GM19463 (cell line): ENCODE results near the gene ATP1B1.

Experiments used
- ATAC-seq: cut with Tn5 transposase; IDR thresholded peaks from one replicate; pipeline ENCODE4 v1.9.1; 2021; ENCODE audit warnings: mild to moderate bottlenecking, moderate library complexity; ENCODE audit not compliant: unreplicated experiment

Gene ATP1B1

DNA sequence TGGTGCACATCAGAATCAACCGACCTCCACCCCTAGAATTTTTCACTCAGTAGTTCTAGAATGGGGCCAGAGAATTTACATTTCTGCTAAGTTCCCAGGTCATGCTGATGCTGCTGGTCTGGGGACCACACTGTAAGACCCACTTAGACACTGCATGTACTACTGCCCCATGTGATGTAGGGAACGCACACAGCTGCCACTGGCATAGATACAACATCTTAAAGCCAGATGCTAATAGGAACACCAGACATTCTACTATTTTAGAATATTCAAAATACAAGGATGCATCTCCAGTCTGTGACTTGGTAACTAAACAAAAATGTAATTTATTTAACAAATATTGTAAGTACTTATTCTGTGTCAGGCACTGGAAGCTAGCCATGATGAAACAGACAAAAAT, 14.1 kb upstream of the ATP1B1 start:
- no peak for ATAC-seq

DNA sequence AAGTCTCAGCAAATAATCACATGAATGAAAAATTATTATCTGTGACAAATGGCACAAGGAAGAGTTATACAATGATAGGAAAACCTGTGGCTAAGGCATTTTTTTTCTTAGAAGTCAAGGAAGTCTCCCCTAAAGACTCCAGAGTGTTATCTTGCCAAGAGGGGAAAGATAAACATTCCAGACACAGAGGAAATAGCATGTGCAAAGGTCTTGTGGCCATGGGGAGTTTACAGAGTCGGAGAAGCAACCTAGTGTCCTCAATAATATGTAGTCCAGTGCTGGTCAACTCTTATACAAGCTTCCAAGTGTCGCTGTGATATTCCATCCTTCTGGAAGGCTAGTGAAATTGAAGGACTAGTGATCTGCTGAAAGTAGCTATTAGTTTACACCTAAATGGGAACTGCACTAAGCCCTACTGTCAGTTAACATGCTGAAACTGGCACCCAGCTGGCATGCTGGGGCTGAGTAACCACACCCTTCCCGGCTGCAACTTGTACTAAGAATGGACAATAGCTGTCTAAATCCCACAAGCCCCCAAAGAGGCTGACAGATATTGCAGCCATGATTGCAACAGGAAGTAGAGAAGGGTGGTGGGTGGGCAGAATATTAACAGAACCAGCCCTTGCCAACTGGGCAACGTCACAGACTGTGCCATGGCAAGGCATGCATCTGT, 11.5 kb upstream of the ATP1B1 start:
- no peak for ATAC-seq

DNA sequence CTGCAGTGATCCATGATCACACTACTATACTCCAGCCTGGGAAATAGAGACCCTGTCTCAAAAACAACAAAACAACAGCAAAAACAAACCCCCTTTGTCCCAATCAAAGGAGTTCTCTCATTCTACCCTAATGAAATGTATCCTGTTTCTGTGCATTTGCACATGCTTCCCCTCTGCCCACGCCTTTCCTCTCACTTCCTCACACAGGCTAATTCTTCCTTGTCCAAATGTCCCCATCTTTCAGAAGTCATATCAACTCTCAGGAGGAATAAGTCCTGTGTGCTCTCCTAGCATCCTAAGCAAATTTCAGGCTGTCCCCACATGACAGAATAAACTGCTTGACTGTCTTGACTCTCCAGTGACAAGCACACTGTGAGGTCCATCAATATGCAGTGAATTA, 8.1 kb upstream of the ATP1B1 start:
- ATAC-seq, result no peak

DNA sequence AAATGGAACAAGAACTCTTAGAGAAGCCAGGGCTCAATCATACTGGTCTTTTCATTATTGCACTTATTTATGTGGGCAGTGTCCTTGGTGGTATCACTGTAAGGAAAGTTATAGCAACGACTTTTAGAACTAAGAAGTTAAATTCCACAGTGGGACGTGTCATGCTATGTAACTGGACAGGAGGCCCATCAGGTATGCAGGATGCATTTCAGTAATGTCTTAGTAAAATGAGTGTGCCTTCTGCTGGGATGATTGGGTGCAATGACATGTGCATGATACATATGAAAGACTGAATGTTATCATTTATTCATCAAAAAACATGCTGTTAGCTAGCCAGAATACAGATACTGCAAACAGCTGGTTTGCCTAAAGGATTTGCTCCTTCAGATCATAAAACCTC, 6.9 kb upstream of the ATP1B1 start:
- ATAC-seq, result no peak

DNA sequence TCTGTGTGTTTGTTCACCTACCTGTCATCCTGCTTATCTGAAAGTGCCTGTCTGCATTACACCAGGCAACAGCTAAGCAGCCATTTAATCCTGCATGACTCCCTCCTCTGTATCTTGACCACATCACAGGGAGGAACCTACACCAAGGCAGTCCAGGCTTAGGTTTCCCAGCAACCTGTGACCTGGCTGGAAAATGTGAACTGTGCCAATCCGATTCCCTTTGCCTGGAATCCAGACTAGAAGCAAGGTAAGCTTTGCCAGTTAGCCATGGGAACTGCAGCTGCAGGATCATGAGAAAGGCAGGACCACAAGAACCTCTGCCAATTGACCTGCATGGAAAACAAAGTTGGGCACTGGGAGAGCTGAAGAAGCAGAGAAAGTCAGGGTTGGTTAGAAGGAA, 6.3 kb upstream of the ATP1B1 start:
- ATAC-seq, result no peak

DNA sequence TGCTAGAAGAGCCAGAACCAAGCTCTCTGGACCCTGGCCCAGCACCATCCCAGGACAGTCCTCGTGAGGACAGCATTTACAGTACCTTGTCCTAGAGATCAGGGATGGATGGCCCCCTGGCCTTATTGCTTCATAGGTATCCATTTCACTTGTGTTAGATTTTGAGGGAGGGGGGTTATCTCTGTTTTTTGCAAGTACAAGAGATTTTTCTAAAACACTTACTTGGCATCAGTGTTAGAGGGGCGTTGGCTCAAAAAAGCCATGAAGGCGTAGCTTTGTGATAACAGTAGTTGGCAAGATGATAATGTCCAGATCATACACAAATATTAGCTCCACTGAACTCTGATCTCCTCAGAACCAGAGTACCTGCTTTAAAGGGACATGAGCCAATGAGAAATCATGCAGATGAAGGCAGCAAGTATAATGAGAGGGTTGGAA, 5.8 kb upstream of the ATP1B1 start:
- ATAC-seq, result no peak

DNA sequence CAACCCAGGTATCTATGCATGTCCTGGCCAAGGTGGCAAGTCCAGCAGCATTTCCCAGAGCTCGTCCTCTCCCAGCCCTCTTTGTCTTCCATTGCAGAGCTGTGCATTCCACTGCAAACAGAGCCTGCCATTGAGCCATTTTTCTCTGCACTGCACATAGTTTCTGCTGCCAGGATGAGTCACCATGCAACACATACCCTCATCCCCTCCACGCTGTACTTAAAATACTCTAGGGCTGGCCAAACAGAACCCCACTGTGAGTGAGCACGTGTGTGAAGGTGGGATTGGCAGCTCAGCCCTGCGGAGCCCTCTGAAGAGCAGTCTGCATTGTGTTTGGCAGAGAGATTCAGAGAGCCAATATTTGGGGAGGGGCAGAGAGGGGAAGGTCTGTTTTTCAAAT, 3.9 kb upstream of the ATP1B1 start:
- no peak for ATAC-seq

DNA sequence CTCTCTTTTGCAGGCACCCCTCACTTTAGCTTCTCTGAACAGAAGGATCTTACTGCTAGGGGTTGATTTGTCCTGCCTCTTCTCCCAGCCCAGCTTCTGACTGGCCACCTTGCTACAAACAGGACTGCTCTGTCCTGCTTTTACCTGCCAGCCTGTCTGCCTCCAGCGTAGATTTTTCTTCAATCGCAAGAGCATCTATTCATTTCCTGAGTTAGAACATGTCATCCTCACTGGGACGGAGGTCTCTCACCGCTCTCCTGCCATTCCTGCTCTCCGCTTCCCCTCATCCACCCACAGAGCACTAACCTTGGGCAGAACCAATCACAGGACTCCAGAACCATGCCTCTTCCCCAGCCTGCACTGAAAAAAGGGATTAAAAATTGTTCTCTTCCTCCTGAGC, 3.5 kb upstream of the ATP1B1 start:
- no peak for ATAC-seq

DNA sequence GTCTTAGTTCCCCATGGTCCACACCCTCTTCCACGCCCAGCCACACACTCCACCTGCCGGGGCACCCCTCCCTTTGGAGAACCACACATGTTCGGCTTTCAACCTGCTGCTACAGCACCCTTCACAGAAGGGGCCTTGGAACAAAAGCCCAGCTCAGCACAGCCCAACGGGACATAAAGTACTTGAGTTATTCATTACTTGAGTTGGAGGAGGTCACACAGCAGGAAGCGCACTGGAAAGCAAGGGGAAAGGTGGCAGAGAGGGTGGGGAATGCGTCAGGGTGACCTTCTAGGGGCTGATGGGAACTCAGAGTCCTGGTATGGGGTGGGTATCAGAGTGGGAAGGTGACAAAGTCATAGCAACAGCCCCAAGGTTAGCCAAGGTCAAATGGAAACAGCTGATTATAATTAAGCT, 3.0 kb upstream of the ATP1B1 start:
- no peak for ATAC-seq

DNA sequence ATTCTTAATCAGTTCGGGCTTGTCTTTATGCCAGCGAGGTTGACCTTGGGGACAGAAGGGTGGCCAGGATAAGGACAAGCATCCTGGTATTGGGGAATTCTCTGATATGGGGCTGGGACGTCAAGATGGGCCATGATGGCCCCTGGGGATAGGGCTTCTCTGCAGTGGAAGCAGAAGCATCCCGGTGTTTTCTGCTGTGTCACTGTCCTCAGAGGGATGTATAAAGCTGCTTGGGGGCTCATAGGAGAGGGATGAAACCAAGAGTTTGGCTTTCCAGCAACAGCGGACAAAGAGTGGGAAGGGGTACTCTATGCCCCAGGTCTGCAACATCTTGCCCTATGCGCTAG, 1.4 kb upstream of the ATP1B1 start:
- ATAC-seq, result no peak

DNA sequence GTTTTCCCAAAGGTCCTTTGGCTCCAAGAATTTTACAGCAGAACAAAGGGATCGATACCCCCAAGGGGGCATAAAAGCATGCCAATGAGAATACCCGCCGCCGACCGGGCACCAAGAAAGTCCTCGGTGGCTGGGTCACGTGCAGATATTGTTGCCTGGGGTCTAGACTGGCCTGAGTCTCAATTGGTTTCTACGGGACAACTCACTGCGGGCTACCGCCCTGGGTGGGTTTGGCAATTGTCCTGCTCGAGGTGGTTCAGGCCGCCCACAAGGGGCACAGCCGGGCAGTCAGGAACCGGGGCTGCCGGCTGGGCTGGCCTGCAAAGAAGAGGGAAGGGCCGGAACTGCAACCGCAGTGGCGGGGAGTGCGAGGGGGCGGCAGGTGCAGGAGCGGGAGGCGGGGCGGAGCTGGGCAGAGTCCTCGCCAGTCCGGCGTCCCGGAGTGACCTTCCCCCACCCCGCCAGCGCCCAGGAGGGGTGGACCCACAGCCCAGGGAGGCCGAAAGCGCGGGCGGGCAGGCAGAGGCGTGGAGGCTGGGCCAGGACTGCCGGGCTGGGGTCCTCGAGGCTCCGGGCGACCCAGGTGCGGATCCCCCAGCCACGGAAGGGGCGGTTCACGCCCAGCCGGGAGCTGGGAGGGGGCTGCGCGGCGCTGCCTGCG, 926 bp upstream of the ATP1B1 start:
- peak; percentile 34 for ATAC-seq

DNA sequence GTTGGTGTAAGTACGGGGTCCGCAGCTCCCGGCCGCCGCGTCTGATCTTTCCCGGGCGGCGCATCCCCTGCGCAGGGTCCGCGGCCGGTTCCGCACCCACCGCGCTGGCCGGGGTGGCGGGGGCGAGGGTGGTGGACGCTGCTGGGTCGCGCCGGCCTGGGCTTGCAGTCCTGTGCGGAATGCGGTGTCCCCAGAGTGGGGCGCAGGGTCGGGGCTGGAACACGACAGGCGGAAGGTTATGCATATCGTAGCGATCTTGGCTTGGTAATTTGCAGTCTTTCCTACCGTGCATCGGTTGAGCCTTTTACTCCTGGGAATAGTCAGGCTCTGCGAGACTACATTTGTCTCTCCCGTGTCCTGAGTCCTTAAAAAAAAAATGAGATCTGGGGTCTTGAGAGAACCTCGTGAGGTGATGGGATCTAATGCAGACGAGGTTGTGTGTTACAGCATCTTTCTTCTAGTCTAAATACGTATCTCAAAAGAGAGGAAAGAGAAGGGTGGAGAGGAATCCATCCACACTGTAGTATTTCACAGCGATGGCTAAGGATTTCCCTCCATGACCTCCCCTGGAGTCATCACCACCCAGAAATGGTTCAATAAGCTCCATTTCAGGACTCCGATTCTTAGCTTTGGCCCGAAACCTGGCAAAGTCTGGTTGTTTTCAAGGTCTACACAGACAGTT, 572 bp downstream of the ATP1B1 start:
- ATAC-seq, result no peak

DNA sequence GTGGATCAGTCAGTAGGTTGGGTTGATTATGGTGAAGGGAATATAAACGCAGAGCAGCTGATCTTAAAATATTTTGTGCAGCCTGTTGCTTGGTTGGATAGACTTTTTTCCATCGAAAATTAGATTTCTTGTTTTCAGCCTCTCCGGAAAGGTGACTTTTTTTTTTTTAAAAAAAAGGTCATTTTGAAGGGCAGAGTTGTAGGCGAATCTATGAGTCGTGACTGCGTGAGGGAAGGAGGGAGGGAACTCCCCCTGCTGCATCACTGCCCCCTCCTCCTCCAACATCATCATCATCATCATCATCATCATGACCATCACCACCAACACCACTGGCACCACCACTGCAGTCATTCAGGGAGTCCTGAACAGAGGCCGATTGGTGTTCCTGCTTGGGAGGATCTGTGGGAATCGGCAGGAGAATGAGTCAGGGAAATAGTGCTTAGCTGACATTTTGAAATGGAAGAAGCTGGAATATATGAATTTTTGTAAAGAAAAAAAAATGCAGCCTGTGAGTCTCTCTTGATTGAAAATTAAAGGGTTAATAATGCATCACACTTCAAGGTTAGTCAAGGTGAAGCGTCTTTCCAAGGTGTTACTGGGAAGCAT, 1.2 kb downstream of the ATP1B1 start:
- ATAC-seq, result no peak

DNA sequence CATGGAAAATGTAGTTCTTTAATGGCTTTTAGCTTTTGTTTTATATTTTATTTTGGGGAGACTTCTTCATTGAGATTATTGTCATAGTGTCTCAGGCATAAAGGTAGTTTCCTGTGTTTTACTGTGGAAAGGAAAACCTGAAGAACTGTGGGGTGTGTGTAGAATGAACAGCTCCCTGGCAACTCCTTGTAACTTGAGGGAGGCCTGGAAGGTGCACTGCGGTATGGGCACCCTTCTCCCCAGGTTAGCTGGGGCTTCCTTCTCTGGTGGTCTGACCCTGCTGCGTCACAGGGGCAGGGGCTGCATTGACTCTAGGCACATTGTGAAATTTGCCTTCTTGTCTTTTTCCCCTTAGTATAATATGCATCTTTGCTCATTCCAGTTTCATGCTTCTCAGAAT, 1.7 kb downstream of the ATP1B1 start:
- no peak for ATAC-seq

DNA sequence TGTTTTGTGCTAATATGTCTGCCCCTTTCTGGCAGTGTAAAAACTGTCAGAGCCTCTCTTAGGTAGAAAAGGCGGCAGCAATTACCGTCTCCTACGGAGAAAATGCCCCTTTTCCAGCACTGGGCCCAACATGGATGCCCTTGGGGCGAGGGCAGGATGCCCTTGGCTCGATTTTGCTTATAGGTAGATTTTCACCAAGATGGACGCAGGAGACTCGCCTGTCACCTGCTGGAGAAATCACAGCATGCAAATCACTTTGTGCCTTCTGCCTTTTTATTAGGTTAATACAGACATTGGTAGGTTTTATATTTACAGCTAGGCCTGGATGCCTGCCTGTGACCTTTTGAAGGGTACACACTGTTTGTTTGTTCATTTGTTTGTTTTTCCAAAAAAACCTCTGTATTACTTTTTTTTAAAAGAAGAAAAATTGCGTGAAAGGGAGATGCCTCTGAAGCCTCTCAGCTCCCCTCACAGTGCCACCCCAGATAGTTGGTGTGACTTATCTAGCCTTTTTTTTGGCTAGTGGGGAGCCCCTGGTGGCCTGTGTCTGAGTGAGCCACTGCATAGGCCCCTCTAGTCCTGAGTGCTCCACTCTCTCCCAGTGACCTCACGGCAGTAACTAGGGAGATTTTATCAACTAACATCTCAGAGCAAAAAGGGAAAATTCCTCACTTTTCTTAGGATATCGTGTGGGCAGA, 2.5 kb downstream of the ATP1B1 start:
- no peak for ATAC-seq

DNA sequence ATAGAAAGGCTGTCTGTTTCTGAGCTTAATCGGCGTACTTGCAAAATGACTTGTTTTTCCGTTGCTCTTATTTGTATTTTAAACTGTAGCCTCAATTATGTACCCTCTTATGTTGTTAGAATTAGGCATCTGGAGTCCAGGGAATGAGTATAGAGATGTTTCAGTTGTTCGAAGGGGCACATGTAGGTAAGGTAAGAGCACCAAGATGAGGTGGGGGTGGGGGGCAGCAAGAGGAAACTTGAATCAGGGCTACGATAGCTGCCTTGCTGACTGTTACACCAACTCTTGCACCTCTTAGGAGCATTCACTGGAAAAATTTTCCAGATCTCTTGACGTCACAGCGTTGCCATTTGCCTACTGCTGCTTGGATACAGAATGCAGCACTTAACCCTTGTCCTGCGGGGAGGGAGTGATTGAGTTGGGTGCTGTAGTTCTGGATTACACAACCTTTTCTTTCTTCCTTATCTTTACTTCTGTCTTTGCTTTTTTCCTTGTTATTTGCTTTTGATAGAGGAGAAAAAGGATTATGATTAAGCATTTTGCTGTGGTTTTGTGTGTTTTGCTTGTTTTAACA, 3.2 kb downstream of the ATP1B1 start:
- no peak for ATAC-seq

DNA sequence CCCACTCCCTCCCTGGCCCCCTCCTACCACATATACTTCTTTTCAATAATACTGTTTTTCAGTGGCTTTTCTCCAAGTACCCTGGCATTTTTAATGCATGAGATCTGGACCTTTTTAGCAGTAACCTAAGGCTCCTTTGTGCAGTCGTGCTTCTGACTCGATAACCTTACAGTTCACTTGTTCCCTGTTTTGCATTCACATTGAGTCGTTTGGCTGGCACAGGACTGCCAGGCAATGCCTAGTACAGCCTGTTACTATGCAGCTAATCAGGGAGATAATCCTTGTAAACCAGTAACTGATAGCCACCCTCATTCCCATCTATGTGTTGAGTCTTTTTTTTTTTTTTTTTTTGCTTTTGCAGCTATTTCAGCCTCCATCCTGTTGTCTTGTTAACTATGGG, 3.7 kb downstream of the ATP1B1 start:
- no peak for ATAC-seq

DNA sequence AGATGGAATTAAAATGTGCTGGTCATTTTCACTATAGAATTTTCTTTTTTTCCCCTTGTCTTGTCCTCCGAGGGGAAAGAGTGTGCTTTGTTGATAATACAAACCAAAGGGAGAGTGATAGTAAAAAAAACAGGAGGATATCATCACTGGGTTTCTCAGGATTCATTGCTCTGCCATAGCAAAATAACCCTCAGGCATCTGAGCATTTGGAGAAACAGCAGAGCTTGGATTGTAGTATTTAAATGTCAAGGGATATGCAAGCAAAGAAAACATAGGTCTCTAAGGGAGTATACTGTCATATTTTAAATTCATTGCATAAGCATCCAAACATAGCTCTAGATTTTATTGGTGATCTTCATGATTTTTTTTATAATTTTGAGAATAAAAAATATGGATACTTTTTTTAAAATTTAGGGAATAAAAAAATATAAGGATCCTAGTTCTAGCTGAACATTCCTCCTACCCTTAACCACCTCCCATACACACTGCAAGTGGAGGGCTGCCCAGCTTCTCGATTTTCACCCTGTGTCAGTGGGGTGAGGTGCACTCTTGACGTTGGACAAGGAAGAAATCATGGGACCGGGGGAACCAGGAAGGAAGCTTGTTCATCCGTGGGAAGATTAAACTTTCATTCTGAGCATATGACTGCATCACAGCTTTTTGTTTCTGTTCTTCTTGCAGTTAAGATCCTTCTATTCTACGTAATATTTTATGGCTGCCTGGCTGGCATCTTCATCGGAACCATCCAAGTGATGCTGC, 4.4 kb downstream of the ATP1B1 start:
- ATAC-seq, result no peak

DNA sequence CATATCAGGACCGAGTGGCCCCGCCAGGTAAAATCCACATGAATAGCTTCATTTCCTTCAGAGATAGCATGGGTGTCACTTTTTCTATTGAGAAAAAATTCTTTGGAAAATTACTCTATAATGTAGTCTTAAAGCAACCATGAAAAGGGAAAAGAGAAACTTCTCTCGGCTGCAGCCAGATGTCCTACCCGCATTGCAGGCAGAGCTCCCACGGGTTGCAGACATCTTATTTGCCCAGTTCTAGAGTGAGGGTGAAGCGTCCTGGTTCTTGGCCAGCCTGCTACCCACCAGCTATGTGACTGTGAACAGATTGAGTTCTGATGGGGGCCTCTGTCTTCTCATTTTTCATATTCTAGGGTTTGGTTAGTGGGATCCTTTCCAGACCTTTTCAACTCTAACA, 5.0 kb downstream of the ATP1B1 start:
- ATAC-seq, result no peak

DNA sequence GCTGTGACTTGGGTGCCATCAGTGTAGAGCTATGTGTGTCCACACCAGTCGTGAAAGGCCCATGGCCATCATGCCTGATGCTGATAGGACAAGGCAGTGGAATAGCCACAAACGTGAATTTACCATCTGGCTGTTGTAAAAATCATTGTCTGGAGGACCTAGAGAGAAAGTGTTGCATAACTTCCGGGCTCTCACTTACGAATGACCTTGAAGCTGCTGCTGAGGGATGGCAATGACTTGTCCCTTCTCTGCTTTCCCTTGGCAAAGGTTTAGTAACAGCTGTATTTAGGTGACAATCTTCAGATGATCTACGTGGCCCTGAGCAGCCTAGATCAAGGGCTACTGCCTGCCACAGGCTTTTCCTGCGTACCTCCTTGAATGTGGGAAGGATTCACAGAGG, 5.8 kb downstream of the ATP1B1 start:
- ATAC-seq, result no peak
